GM12878 (cell line): ENCODE results near the gene PSMB3. TPM values are rescaled to one million over a fixed set of nuclear protein-coding genes. Genes with fewer than 3 reads are reported as not detected.

Source experiments
- ATAC-seq: fragments of 200-7000 bp; cut with Tn5 transposase; 3 replicates; pipeline ENCODE4 v1.9.1; 2020; ENCODE audit warnings: mild to moderate bottlenecking, moderate library complexity
- BruUV-seq: library from RNA; stranded (reverse); fragments of 400-500 nt; replicated peaks from 2 replicates; lab custom pipeline; 2021; lab: Mats Ljungman, UMichigan
- CTCF ChIA-PET: fragments of 300-600 bp; sonication (Branson Sonifier 250); formaldehyde crosslinking; extraction: SDS; loops from one replicate; lab custom pipeline; 2021; ENCODE audit warnings: inconsistent platforms; lab: Yijun Ruan, JAX
- POLR2A ChIA-PET: fragments of 350-600 bp; formaldehyde crosslinking; extraction: SDS; loops from one replicate; lab custom pipeline; 2021; ENCODE audit warnings: inconsistent platforms; lab: Charles Lee
- RAD21 ChIA-PET: fragments of 300-600 bp; sonication (Branson Sonifier 250); formaldehyde crosslinking; loops from one replicate; lab custom pipeline; 2023; ENCODE audit warnings: antibody characterized with exemption; ENCODE audit not compliant: unreplicated experiment; lab: Charles Lee
- SMC1A ChIA-PET: fragments of 300-600 bp; sonication (Branson Sonifier 250); formaldehyde crosslinking; loops from one replicate; lab custom pipeline; 2023; ENCODE audit not compliant: unreplicated experiment, uncharacterized antibody; lab: Charles Lee
- DNase-seq: peaks from one replicate; pipeline ENCODE4 v3.0.0-alpha.2; 2011; ENCODE audit warnings: low read depth, low spot score
- FAIRE-seq: peaks from 3 replicates; lab custom pipeline; 2011; peaks lifted over from hg19 to GRCh38; lab: Jason Lieb, UNC
- H2AFZ ChIP-seq: 2 replicates; pipeline ENCODE4 v1.6.0; 2011; ENCODE audit warnings: low read depth, low read length, control low read depth; ENCODE audit not compliant: control insufficient read depth
- H3K27ac ChIP-seq: 2 replicates; pipeline ENCODE4 v1.5.1; 2011; ENCODE audit warnings: control low read depth; ENCODE audit not compliant: control insufficient read depth, insufficient read depth
- H3K27me3 ChIP-seq, 2 experiments: replicated peaks in 1 of 2; 2 replicates each; pipeline versions ENCODE4 v1.6.0 to v1.6.1; 2011; ENCODE audit warnings: low read length in 1 of 2; ENCODE audit not compliant: control insufficient read depth in 2 of 2, insufficient read depth in 2 of 2
- H3K36me3 ChIP-seq, 2 experiments: 2 replicates each; pipeline ENCODE4 v1.5.1; 2011; ENCODE audit warnings: low read length in 1 of 2; ENCODE audit not compliant: control insufficient read depth in 2 of 2, insufficient read depth in 2 of 2
- H3K4me1 ChIP-seq: 2 replicates; pipeline ENCODE4 v1.6.1; 2011; ENCODE audit warnings: mild to moderate bottlenecking, low read length, moderate library complexity, mixed read lengths; ENCODE audit not compliant: control insufficient read depth, insufficient read depth
- H3K4me2 ChIP-seq: 2 replicates; pipeline ENCODE4 v1.6.0; 2011; ENCODE audit warnings: control low read depth; ENCODE audit not compliant: control insufficient read depth, insufficient read depth
- H3K4me3 ChIP-seq: fragments of 200-600 bp; sonication (generic); 2 replicates; pipeline ENCODE4 v1.5.1; 2016
- H3K79me2 ChIP-seq: 2 replicates; pipeline ENCODE4 v1.6.0; 2011; ENCODE audit warnings: low read length; ENCODE audit not compliant: control insufficient read depth, insufficient read depth
- H3K9ac ChIP-seq: 2 replicates; pipeline ENCODE4 v1.8.0; 2011; ENCODE audit warnings: low read length, control low read depth, mixed read lengths; ENCODE audit not compliant: control insufficient read depth, insufficient read depth
- H3K9me3 ChIP-seq: replicated peaks from 3 replicates; pipeline ENCODE4 v1.5.1; 2011; ENCODE audit warnings: mild to moderate bottlenecking, low read length; ENCODE audit not compliant: control insufficient read depth, insufficient read depth
- H4K20me1 ChIP-seq: 2 replicates; pipeline ENCODE4 v1.6.0; 2011; ENCODE audit not compliant: control insufficient read depth, insufficient read depth
- BACH1 ChIP-seq: fragments of 450-650 bp; IDR thresholded peaks from 2 replicates; pipeline ENCODE4 v1.6.1; 2017; ENCODE audit warnings: mild to moderate bottlenecking, borderline replicate concordance
- BCL11A ChIP-seq: IDR thresholded peaks from 2 replicates; pipeline ENCODE4 v1.6.1; 2011; ENCODE audit warnings: low read depth, low read length
- CBX5 ChIP-seq: sonication (generic); IDR thresholded peaks from 2 replicates; pipeline ENCODE4 v1.6.1; 2016; ENCODE audit warnings: low read depth, moderate library complexity, mild to moderate bottlenecking, inconsistent platforms
- EED ChIP-seq: sonication (generic); IDR thresholded peaks from 2 replicates; pipeline ENCODE4 v1.6.1; 2016; ENCODE audit warnings: antibody characterized with exemption, low read depth
- IKZF2 ChIP-seq, 2 experiments: fragments of 450-650 bp; IDR thresholded peaks; 2 replicates each; pipeline ENCODE4 v1.6.1; 2017; ENCODE audit warnings: mild to moderate bottlenecking in 2 of 2, moderate library complexity in 2 of 2
- JUND ChIP-seq: IDR thresholded peaks from 2 replicates; pipeline ENCODE4 v1.6.1; 2012; ENCODE audit warnings: low read depth, mild to moderate bottlenecking, low read length, improper control_type of control experiment, moderate library complexity
- MTA2 ChIP-seq: fragments of 450-650 bp; IDR thresholded peaks from 2 replicates; pipeline ENCODE4 v1.6.1; 2016; ENCODE audit warnings: low read depth, mild to moderate bottlenecking, moderate library complexity
- MYB ChIP-seq: fragments of 150-350 bp; IDR thresholded peaks from 2 replicates; pipeline ENCODE4 v1.6.1; 2014; ENCODE audit warnings: mild to moderate bottlenecking, low read depth, low read length, borderline replicate concordance
- NFIC ChIP-seq: IDR thresholded peaks from 2 replicates; pipeline ENCODE4 v1.6.1; 2012; ENCODE audit warnings: low read depth, mild to moderate bottlenecking, inconsistent platforms, low read length, moderate library complexity
- NR2F1 ChIP-seq: fragments of 450-650 bp; conservative IDR thresholded peaks from 2 replicates; pipeline ENCODE4 v1.6.1; 2017; ENCODE audit warnings: mild to moderate bottlenecking
- RELA ChIP-seq: fragments of 450-650 bp; IDR thresholded peaks from 2 replicates; pipeline ENCODE4 v1.8.0; 2014; ENCODE audit warnings: borderline replicate concordance; ENCODE audit not compliant: partially characterized antibody
- RUNX3 ChIP-seq: IDR thresholded peaks from 2 replicates; pipeline ENCODE4 v1.6.1; 2012; ENCODE audit warnings: low read length, inconsistent platforms
- SPI1 ChIP-seq: IDR thresholded peaks from 2 replicates; pipeline ENCODE4 v1.6.1; 2011; ENCODE audit warnings: low read depth, mild to moderate bottlenecking, low read length, moderate library complexity, borderline replicate concordance; ENCODE audit not compliant: insufficient read depth
- TAF1 ChIP-seq: IDR thresholded peaks from 2 replicates; pipeline ENCODE4 v1.6.1; 2011; ENCODE audit warnings: mild to moderate bottlenecking, low read depth, low read length, borderline replicate concordance
- ZNF207 ChIP-seq: fragments of 450-650 bp; IDR thresholded peaks from 2 replicates; pipeline ENCODE4 v1.6.1; 2014; ENCODE audit warnings: antibody characterized with exemption, mild to moderate bottlenecking, borderline replicate concordance
- ZNF24 ChIP-seq: fragments of 450-650 bp; IDR thresholded peaks from 2 replicates; pipeline ENCODE4 v1.6.1; 2017; ENCODE audit warnings: antibody characterized with exemption, mild to moderate bottlenecking
- ZSCAN29 ChIP-seq: fragments of 450-650 bp; IDR thresholded peaks from 2 replicates; pipeline ENCODE4 v1.6.1; 2017; ENCODE audit warnings: mild to moderate bottlenecking, moderate library complexity
- WGBS: methylation state at CpG from one replicate; pipeline ENCODE4 v1.1.6; 2016; ENCODE audit warnings: low lambda C conversion rate; ENCODE audit not compliant: insufficient replicate concordance, insufficient coverage; ENCODE audit errors: missing lambda C conversion rate; 5-methylcytosine and 5-hydroxymethylcytosine counted together
- in situ Hi-C: fragments of 300-500 bp; cut with MboI; formaldehyde crosslinking; loops from 9 replicates; pipeline ENCODE4 v1.14.3; 2018; ENCODE audit warnings: mixed read lengths
- intact Hi-C: fragments of 100-400 bp; cut with micrococcal nuclease; formaldehyde crosslinking; loops from one replicate; pipeline ENCODE4 v1.14.2; 2022; ENCODE audit not compliant: unreplicated experiment
- polyA plus RNA-seq, 11 experiments: library from polyadenylated mRNA; depleted of rRNA in 4 of 11; unstranded in 6 of 11; stranded (reverse) in 5 of 11; fragments of >200 nt; fragmentation: Nextera tagmentation in 4 of 11; fragmentation: Illumina TruSeq in 1 of 11; extraction: Ambion mirVana in 4 of 11; extraction: Trizol in 1 of 11; gene quantifications; 1 replicate in 1 of 11; 2 replicates in 10 of 11; pipeline versions ENCODE4 v1.2.1 to v1.2.3, GENCODE V29; 2011 to 2016; ENCODE audit warnings: inconsistent platforms in 2 of 11, missing spikeins in 2 of 11, low read depth in 1 of 11
- total RNA-seq, 4 experiments: library from RNA; depleted of rRNA in 3 of 4; stranded (reverse); fragments of >200 nt in 3 of 4; fragmentation: Illumina TruSeq in 1 of 4; extraction: Trizol in 1 of 4; gene quantifications; 2 replicates each; pipeline versions ENCODE4 v1.2.1 to v1.2.3, GENCODE V29; 2013 to 2021
- TF ChIP-seq, protein P1 (sequence below): IDR thresholded peaks from 2 replicates; pipeline ENCODE4 v1.6.1; 2011; ENCODE audit warnings: low read depth, low read length, improper control_type of control experiment, borderline replicate concordance
- TF ChIP-seq, protein P2 (sequence below): fragments of 450-650 bp; IDR thresholded peaks from 2 replicates; pipeline ENCODE4 v1.6.1; 2016; ENCODE audit warnings: mild to moderate bottlenecking
- TF ChIP-seq, protein P3 (sequence below): fragments of 450-650 bp; conservative IDR thresholded peaks from 2 replicates; pipeline ENCODE4 v1.6.1; 2017; ENCODE audit warnings: mild to moderate bottlenecking, moderate library complexity

Gene PSMB3
- total and polyA plus RNA-seq, 10 of the 15 experiments (the other 5 are each of a cell fraction or from before 2014, with no cell fraction given), result 300 to 2,130 (median 490) TPM

DNA sequence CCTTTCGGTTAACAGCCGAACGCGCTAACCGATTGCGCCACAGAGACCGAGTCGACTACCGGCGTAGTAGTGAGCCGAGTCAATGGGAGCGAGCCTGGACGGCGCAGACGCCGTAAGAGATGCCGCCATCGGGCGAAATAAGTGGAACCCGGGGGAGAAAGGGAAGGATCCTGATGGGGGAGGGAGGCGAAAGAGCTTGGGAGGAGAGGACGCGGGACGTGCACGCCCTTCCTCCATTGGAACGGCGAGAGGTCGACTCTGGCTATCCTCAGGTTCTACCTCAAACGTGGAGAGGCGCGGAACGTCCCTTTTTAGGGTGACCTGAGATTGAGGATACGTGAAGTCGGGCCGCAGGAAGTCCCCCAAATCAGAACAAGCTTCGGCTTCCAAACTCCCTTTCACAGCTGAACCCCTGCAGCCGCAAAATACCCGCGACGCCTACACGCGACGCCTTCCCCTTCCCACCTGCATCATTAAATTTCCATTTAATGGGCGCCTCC lies 683 bp upstream of the PSMB3 start:
- in situ Hi-C loops, result loop anchor here (10.0 kb wide), 1 partner anchor 403 kb away; the partner anchor contains the start of gene PLXDC1
- Histone ChIP-seq H3K9ac (peak overlapping the region; percentile 79), H3K4me2 (peak overlapping the region; percentile 99), H3K4me1 (peaks cover 17% of the 10 kb centered on the region), H3K27me3 (no peaks in the 10 kb centered on the region; a peak in 1 of 4 replicates), H3K79me2 (peaks cover 34% of the 10 kb centered on the region), H3K27ac (peak overlapping the region; percentile 86), H3K36me3 (peaks cover 0 to 12% of the 10 kb centered on the region in 2 experiments; a peak in 3 of 4 replicates), H3K9me3 (no peaks in the 10 kb centered on the region), H4K20me1 (no peaks in the 10 kb centered on the region), H3K4me3 (peak overlapping the region; percentile 70), H2AFZ (peak overlapping the region; percentile 55)
- peak; percentile 80 for DNase-seq
- SMC1A ChIA-PET, result interaction anchor here (0.9 to 1.9 kb wide), 7 partner anchors 17 to 401 kb away, joined by 3 to 6 read pairs (median 4); no protein-coding TSS in a partner anchor
- ATAC-seq, result peak; percentile 28
- RAD21 ChIA-PET, result interaction anchor here (0.7 to 1.8 kb wide), 10 partner anchors 20 to 403 kb away, joined by 3 to 6 read pairs (median 4); partner anchors contain the start of genes EPOP and RPL23
- WGBS, result under 1% methylated on average over 43 of the region's 44 CpGs
- POLR2A ChIA-PET, result interaction anchor here (0.6 to 1.6 kb wide), 14 partner anchors 11 to 401 kb away, joined by 3 to 8 read pairs (median 3); partner anchors contain the start of gene LASP1
- no peak for FAIRE-seq
- TSS peak; percentile 63 for BruUV-seq
- CTCF ChIA-PET, result interaction anchor here (0.6 to 1.6 kb wide), 9 partner anchors 11 to 990 kb away, joined by 3 to 6 read pairs (median 4); partner anchors contain the start of gene CISD3
- intact Hi-C loops, result loop anchor here (1.0 to 2.0 kb wide), 3 partner anchors 47 to 117 kb away; partner anchors contain the start of gene PIP4K2B
- TF ChIP-seq ZSCAN29 (peak; percentile 75; the same call in 1 of the 2 replicates), JUND (no peak), RUNX3 (peak; percentile 58; the same call in 1 of the 2 replicates), MTA2 (peak; percentile 71; the same call in 1 of the 2 replicates), TAF1 (no peak), SPI1 (no peak), BCL11A (0 out of 2 replicates have a peak, but pooled peaks have one; percentile 31), NFIC (0 out of 2 replicates have a peak, but pooled peaks have one; percentile 50), NR2F1 (0 out of 2 replicates have a peak, but pooled peaks have one; percentile 45), ZNF24 (peak; percentile 98), EED (peak; percentile 44; the same call in 1 of the 2 replicates), MYB (no peak), CBX5 (0 out of 2 replicates have a peak, but pooled peaks have one; percentile 9), IKZF2 (IDR thresholded peaks at IDR 0.05) (peak in 1 of 2 experiments; percentile 60; a peak in 3 of 4 replicates), BACH1 (0 out of 2 replicates have a peak, but pooled peaks have one; percentile 38), RELA (peak; percentile 52), ZNF207 (0 out of 2 replicates have a peak, but pooled peaks have one; percentile 19)
- TF ChIP-seq, protein P1, sequence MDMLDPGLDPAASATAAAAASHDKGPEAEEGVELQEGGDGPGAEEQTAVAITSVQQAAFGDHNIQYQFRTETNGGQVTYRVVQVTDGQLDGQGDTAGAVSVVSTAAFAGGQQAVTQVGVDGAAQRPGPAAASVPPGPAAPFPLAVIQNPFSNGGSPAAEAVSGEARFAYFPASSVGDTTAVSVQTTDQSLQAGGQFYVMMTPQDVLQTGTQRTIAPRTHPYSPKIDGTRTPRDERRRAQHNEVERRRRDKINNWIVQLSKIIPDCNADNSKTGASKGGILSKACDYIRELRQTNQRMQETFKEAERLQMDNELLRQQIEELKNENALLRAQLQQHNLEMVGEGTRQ, result no peak
- TF ChIP-seq, protein P2, sequence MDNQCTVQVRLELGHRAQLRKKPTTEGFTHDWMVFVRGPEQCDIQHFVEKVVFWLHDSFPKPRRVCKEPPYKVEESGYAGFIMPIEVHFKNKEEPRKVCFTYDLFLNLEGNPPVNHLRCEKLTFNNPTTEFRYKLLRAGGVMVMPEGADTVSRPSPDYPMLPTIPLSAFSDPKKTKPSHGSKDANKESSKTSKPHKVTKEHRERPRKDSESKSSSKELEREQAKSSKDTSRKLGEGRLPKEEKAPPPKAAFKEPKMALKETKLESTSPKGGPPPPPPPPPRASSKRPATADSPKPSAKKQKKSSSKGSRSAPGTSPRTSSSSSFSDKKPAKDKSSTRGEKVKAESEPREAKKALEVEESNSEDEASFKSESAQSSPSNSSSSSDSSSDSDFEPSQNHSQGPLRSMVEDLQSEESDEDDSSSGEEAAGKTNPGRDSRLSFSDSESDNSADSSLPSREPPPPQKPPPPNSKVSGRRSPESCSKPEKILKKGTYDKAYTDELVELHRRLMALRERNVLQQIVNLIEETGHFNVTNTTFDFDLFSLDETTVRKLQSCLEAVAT, result peak; percentile 38; the same call in 1 of the 2 replicates
- TF ChIP-seq, protein P3, sequence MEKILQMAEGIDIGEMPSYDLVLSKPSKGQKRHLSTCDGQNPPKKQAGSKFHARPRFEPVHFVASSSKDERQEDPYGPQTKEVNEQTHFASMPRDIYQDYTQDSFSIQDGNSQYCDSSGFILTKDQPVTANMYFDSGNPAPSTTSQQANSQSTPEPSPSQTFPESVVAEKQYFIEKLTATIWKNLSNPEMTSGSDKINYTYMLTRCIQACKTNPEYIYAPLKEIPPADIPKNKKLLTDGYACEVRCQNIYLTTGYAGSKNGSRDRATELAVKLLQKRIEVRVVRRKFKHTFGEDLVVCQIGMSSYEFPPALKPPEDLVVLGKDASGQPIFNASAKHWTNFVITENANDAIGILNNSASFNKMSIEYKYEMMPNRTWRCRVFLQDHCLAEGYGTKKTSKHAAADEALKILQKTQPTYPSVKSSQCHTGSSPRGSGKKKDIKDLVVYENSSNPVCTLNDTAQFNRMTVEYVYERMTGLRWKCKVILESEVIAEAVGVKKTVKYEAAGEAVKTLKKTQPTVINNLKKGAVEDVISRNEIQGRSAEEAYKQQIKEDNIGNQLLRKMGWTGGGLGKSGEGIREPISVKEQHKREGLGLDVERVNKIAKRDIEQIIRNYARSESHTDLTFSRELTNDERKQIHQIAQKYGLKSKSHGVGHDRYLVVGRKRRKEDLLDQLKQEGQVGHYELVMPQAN, result peak; percentile 77; the same call in 1 of the 2 replicates
